ENCODE measurements around the gene TFCP2L1.

TFCP2L1 gene

GRCh38 chr2:121179467-121179866, 105.5 kb downstream of the TFCP2L1 start:
- DNase-seq (ENCODE audit: low read depth), result no peak
- Histone ChIP-seq H3K9ac (ENCODE audit: low read length) (no peak overlapping the region), H3K4me1 (ENCODE audit: control insufficient read depth, insufficient read depth, low read length) (no peaks in the 10 kb centered on the region), H3K36me3 (ENCODE audit: control insufficient read depth, insufficient read depth, low read length, severe bottlenecking) (no peaks in the 10 kb centered on the region), H3K27me3 (replicated peaks; ENCODE audit: control insufficient read depth, insufficient read depth, low read length) (peaks cover 28% of the 10 kb centered on the region), H3K9me3 (ENCODE audit: control insufficient read depth, low read length) (no peaks in the 10 kb centered on the region), H3K4me3 (ENCODE audit: low read length) (no peak overlapping the region)

- Histone ChIP-seq H3K9ac (ENCODE audit: low read length) (no peak overlapping the region), H3K27me3 (replicated peaks; ENCODE audit: control insufficient read depth, insufficient read depth, low read length) (peaks cover 31% of the 10 kb centered on the region), H3K9me3 (ENCODE audit: control insufficient read depth, low read length) (no peaks in the 10 kb centered on the region), H3K4me3 (ENCODE audit: low read length) (no peak overlapping the region), H3K4me1 (ENCODE audit: control insufficient read depth, insufficient read depth, low read length) (no peaks in the 10 kb centered on the region), H3K36me3 (ENCODE audit: control insufficient read depth, insufficient read depth, low read length, severe bottlenecking) (no peaks in the 10 kb centered on the region)
- no peak for DNase-seq (ENCODE audit: low read depth)
Measured at GRCh38 chr2:121178730-121179129, 106.3 kb downstream of the TFCP2L1 start.

- H3K27me3 ChIP-seq (replicated peaks; ENCODE audit: control insufficient read depth, insufficient read depth, low read length), result peaks cover 24% of the 10 kb centered on the region
- DNase-seq (ENCODE audit: low read depth), result no peak
- no peaks in the 10 kb centered on the region for H3K4me1 ChIP-seq (ENCODE audit: control insufficient read depth, insufficient read depth, low read length)
- H3K4me3 ChIP-seq (ENCODE audit: low read length), result no peak overlapping the region
- no peak overlapping the region for H3K9ac ChIP-seq (ENCODE audit: low read length)
- H3K9me3 ChIP-seq (ENCODE audit: control insufficient read depth, low read length), result no peaks in the 10 kb centered on the region
- H3K36me3 ChIP-seq (ENCODE audit: control insufficient read depth, insufficient read depth, low read length, severe bottlenecking), result no peaks in the 10 kb centered on the region
Measured at GRCh38 chr2:121177896-121178295, 107.1 kb downstream of the TFCP2L1 start.

DNA sequence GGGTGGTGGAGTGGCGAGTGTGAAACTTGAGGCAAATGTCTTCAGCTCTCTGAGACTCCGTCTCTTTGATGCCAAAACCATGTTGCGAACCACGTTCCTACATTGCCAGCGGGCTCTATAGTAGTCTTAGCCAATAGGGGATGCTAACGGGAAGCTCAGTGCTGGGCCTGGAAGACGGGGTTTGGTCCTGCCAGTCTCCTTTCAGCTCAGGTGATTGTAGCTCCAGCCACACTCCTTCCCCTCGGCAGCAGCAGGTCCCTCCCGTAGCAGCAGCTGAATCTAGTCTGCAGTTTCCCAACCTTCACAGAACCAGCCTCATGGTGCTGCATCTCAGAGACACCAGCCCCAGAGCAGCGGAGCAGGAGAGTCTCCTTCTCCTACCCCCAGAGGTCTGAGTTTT, 109.7 kb downstream of the TFCP2L1 start:
- no peak overlapping the region for H3K9ac ChIP-seq (ENCODE audit: low read length)
- no peak for DNase-seq (ENCODE audit: low read depth)
- H3K9me3 ChIP-seq (ENCODE audit: control insufficient read depth, low read length), result peaks cover 10% of the 10 kb centered on the region

GRCh38 chr2:121173806-121174205, 111.2 kb downstream of the TFCP2L1 start:
- Histone ChIP-seq H3K9ac (ENCODE audit: low read length) (no peak overlapping the region), H3K4me1 (ENCODE audit: control insufficient read depth, insufficient read depth, low read length) (no peaks in the 10 kb centered on the region), H3K36me3 (ENCODE audit: control insufficient read depth, insufficient read depth, low read length, severe bottlenecking) (no peaks in the 10 kb centered on the region), H3K9me3 (ENCODE audit: control insufficient read depth, low read length) (peaks cover 14% of the 10 kb centered on the region), H3K27me3 (replicated peaks; ENCODE audit: control insufficient read depth, insufficient read depth, low read length) (peaks cover 21% of the 10 kb centered on the region), H3K4me3 (ENCODE audit: low read length) (no peak overlapping the region)
- no peak for DNase-seq (ENCODE audit: low read depth)

More for the DNA sequence above, 109.7 kb downstream of the TFCP2L1 start:
- Histone ChIP-seq H3K4me1 (ENCODE audit: control insufficient read depth, insufficient read depth, low read length) (no peaks in the 10 kb centered on the region), H3K36me3 (ENCODE audit: control insufficient read depth, insufficient read depth, low read length, severe bottlenecking) (no peaks in the 10 kb centered on the region), H3K27me3 (replicated peaks; ENCODE audit: control insufficient read depth, insufficient read depth, low read length) (peaks cover 23% of the 10 kb centered on the region), H3K4me3 (ENCODE audit: low read length) (no peak overlapping the region)

DNA sequence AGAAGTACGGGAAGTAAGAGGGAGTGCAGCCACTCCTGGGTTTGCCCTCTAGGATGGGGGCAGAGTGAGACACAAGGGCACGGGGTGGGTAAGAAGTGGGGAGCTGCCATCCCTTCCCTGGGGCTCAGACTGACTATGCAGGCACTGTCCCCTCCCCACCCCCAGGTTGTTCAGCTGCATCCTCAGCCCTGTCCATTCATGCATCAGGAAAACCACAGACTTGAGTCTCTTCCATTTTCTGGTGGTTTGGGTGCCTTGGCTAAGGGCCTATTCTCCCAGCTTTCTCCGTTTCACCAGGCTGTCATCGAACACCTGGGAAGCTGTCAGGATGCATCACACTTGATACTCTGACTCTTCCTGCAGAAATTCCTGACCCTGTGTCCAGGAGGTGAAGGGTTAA, 111.9 kb downstream of the TFCP2L1 start:
- peaks cover 14% of the 10 kb centered on the region for H3K9me3 ChIP-seq (ENCODE audit: control insufficient read depth, low read length)
- H3K9ac ChIP-seq (ENCODE audit: low read length), result no peak overlapping the region
- no peak overlapping the region for H3K4me3 ChIP-seq (ENCODE audit: low read length)
- H3K4me1 ChIP-seq (ENCODE audit: control insufficient read depth, insufficient read depth, low read length), result no peaks in the 10 kb centered on the region
- H3K36me3 ChIP-seq (ENCODE audit: control insufficient read depth, insufficient read depth, low read length, severe bottlenecking), result no peaks in the 10 kb centered on the region
- peaks cover 14% of the 10 kb centered on the region for H3K27me3 ChIP-seq (replicated peaks; ENCODE audit: control insufficient read depth, insufficient read depth, low read length)
- no peak for DNase-seq (ENCODE audit: low read depth)

DNA sequence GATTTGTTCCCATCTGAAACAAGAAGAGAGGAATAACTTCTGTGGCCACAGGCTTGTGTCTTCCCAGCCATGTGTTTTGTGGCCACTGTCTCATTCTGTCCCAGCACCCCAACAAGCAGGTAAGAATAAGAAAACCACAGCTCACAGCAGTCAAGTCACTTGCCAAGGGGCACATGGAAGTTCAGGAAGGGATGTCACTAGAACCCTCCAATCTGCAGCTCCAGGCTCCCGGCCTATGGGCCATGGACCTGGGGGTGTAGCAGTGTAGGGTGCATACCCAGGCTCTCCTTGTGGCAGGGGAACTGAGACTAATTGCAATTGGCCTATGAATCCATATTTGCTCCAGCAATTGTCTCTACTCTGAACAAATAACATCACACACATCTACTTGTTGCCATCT, 112.5 kb downstream of the TFCP2L1 start:
- Histone ChIP-seq H3K9ac (ENCODE audit: low read length) (no peak overlapping the region), H3K4me3 (ENCODE audit: low read length) (no peak overlapping the region), H3K9me3 (ENCODE audit: control insufficient read depth, low read length) (peaks cover 14% of the 10 kb centered on the region), H3K27me3 (replicated peaks; ENCODE audit: control insufficient read depth, insufficient read depth, low read length) (peaks cover 9% of the 10 kb centered on the region), H3K36me3 (ENCODE audit: control insufficient read depth, insufficient read depth, low read length, severe bottlenecking) (no peaks in the 10 kb centered on the region), H3K4me1 (ENCODE audit: control insufficient read depth, insufficient read depth, low read length) (no peaks in the 10 kb centered on the region)
- DNase-seq (ENCODE audit: low read depth), result no peak

GRCh38 chr2:121171625-121172119, 113.3 kb downstream of the TFCP2L1 start:
- no peaks in the 10 kb centered on the region for H3K4me1 ChIP-seq (ENCODE audit: control insufficient read depth, insufficient read depth, low read length)
- no peak overlapping the region for H3K4me3 ChIP-seq (ENCODE audit: low read length)
- DNase-seq (ENCODE audit: low read depth), result no peak
- peaks cover 11% of the 10 kb centered on the region for H3K27me3 ChIP-seq (replicated peaks; ENCODE audit: control insufficient read depth, insufficient read depth, low read length)
- H3K36me3 ChIP-seq (ENCODE audit: control insufficient read depth, insufficient read depth, low read length, severe bottlenecking), result no peaks in the 10 kb centered on the region
- H3K9me3 ChIP-seq (ENCODE audit: control insufficient read depth, low read length), result peaks cover 14% of the 10 kb centered on the region
- no peak overlapping the region for H3K9ac ChIP-seq (ENCODE audit: low read length)

DNA sequence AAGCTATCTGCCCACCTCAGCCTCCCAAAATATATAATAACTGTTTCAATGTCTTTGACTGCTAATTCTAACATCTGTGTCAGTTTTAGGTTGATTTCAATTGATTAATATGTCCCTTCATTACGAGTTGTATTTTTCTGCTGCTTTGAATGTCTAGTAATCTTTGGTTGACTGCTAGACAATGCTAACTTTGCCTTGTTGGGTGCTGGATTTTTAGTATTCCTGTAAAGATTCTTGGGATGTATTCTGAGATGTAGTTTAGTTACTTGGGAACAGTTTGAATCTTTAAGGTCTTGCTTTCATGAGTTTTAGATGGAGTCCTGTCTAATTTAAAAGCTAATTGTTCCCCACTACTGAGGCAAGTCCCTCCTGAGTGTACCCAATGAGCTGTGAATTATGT, 114.4 kb downstream of the TFCP2L1 start:
- Histone ChIP-seq H3K27me3 (replicated peaks; ENCODE audit: control insufficient read depth, insufficient read depth, low read length) (peaks cover 11% of the 10 kb centered on the region), H3K9me3 (ENCODE audit: control insufficient read depth, low read length) (peaks cover 14% of the 10 kb centered on the region), H3K4me1 (ENCODE audit: control insufficient read depth, insufficient read depth, low read length) (no peaks in the 10 kb centered on the region), H3K4me3 (ENCODE audit: low read length) (no peak overlapping the region), H3K9ac (ENCODE audit: low read length) (no peak overlapping the region), H3K36me3 (ENCODE audit: control insufficient read depth, insufficient read depth, low read length, severe bottlenecking) (no peaks in the 10 kb centered on the region)
- no peak for DNase-seq (ENCODE audit: low read depth)

GRCh38 chr2:121167411-121167810, 117.6 kb downstream of the TFCP2L1 start:
- no peak for DNase-seq (ENCODE audit: low read depth)
- Histone ChIP-seq H3K9me3 (ENCODE audit: control insufficient read depth, low read length) (peaks cover 21% of the 10 kb centered on the region), H3K27me3 (replicated peaks; ENCODE audit: control insufficient read depth, insufficient read depth, low read length) (peaks cover 3% of the 10 kb centered on the region), H3K4me1 (ENCODE audit: control insufficient read depth, insufficient read depth, low read length) (no peaks in the 10 kb centered on the region), H3K36me3 (ENCODE audit: control insufficient read depth, insufficient read depth, low read length, severe bottlenecking) (no peaks in the 10 kb centered on the region), H3K9ac (ENCODE audit: low read length) (no peak overlapping the region), H3K4me3 (ENCODE audit: low read length) (no peak overlapping the region)

Measured in adipocyte (in vitro differentiated cells).